Nucleus accumbens (tissue), 56 donors: Measurements from ENCODE around the gene SLK.
A peak's percentile ranks its signal among the peaks of the same experiment; 100 is the strongest.

ENCODE experiments used
- DNase-seq, 56 donors: peaks; one replicate each; lab custom pipeline; 2025; lab: John Stamatoyannopoulos, UW

Gene SLK

GRCh38 chr10:103939522-103939921, 27.4 kb upstream of the SLK start:
- DNase-seq = no peak

- no peak for DNase-seq
Observed at GRCh38 chr10:103941801-103942200, 25.1 kb upstream of the SLK start.

GRCh38 chr10:103942866-103943265, 24.1 kb upstream of the SLK start:
- DNase-seq = peak in 3 of 56 donors; percentile 1 to 17 (median 2)

DNA sequence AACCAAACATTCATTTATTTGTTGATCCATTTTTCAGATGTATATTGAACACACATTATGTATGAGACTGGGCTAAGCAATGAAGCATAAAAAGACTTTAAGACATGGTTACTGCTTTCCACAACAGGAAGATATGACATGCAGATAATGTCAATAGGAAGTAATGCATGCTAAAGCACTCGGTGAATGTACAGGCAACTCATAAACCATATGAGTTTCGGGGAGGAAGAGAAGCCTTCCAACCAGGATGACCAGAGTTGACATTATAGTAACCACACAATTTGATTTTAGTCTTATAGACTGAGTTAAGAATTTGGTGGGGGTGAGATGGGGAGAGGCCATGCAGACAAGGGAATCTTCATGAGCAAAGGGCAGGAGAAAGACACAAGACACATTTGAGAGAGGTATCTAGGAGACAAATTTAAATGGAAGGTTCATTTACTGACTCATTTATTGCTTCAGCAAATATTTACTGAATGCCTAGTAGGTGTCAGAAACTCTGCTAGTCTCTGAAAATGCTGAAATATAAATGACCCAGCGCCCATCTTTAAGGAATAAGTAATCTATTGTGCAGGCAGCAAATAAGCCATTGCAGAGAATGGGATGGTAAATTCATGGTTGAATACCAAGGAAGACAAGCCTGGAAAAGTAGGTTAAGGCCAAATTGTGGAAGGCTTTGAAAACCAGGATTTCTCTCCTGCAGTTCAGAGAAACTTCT, 19.0 kb upstream of the SLK start:
- DNase-seq = no peak

DNA sequence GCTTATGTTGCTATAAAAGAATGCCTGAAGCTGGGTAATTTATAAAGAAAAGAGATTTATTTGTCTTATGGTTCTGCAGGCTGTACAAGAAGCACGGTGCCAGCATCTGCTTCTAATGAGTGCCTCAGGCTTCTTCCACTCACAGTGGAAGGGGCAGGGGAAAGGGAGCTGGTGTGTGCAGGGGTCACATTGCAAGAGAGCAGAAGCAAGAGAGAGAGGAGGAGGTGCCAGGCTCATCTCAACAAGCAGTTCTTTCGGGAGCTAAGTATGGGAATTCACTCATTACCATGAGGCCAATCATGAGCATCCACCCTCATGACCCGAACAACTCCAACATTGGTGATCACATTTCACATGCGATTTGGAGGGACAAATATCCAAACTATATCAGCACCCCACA, 17.2 kb upstream of the SLK start:
- DNase-seq = no peak

DNA sequence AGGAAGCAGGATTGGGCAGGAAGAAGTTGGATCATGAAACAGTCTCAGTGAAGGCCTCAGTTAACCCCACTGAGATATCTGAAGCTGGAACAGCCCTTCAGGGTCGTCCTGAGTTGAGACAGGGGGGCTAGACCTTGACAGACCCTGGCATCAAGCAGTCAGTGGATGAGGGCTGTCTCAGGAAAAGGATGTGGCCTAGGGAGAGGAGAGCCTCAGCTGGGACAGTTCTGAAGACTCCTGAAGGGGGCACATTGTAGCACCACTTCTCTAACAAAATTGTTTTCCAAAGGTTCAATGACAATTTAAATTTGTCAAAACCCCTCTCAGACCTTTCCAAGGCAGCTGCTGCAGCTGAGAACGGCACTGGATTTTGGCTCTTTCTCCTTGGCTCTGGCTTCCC, 15.8 kb upstream of the SLK start:
- DNase-seq = no peak

- DNase-seq = no peak
Observed at GRCh38 chr10:103951942-103952341, 15.0 kb upstream of the SLK start.

DNA sequence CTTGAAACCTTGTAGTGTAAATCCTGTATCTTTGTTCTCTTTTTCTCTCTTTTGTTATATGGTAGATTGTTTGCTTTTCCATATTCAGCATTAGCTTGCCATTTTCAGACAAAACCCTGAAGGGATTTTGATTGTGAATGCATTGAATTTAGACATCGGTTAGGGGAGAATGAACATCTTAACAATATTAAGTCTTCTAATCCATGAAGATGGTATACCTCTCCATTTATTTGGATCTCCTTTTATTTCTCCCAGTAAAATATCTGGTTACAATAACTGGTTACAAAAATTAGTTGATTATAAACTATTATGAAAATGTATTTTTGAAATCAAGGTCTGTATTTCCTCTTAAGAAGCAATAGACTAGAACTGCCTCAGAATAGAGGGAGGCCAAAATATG, 12.4 kb upstream of the SLK start:
- no peak for DNase-seq

- DNase-seq = no peak
Observed at GRCh38 chr10:103958996-103959395, 7.9 kb upstream of the SLK start.

DNA sequence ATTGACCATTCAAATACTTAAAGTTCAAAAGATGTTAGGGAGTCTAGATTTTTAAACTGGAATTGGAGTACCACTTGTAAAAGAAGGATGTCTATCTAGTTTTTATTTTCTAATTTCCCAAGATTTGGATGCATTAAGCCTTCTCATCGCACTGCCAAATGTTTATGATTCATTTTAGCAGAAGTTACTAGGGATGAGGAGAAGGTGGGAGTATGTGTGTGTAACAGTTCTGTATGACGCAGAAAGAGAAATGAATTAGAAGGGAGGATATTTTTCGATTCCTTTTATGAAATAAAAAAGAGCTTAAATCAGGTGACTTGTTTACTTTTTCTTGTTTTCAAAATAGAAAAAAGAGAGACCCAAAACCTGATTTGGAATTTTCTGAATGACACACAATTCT, 6.8 kb upstream of the SLK start:
- DNase-seq = no peak

DNA sequence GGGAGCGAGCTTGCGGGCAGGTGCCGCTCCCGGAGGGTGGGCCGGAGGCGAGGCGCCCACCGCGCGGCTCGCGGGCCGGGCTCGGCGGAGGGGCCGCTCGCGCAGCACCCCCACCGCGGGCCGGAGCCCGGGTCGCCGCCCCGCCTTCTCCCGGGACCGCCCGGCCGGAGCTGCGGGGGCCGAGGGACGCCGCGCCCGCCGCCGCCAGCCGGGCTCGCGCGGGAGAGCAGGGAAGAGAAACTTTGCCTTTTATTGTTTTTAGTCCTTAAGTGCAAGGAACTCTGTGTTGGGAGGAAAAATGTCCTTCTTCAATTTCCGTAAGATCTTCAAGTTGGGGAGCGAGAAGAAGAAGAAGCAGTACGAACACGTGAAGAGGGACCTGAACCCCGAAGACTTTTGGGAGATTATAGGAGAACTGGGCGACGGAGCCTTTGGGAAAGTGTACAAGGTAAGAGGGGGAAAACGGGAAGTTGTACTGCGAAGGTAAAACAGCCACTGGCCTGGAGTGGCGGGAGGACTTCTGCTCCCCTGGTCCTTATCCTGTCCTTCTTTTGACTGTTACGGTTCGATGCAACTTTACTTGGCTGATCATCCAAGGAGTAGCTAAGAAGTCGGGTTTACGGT, 620 bp downstream of the SLK start:
- DNase-seq = peak in 10 of 56 donors; percentile 24 to 63 (median 51)

GRCh38 chr10:103968441-103969391, 1.8 kb downstream of the SLK start:
- no peak for DNase-seq

- DNase-seq = no peak
Observed at GRCh38 chr10:103969436-103969835, 2.5 kb downstream of the SLK start.

- DNase-seq = no peak
Observed at GRCh38 chr10:103969857-103970627, 3.1 kb downstream of the SLK start.

- no peak for DNase-seq
Observed at GRCh38 chr10:103975169-103975568, 8.2 kb downstream of the SLK start.

DNA sequence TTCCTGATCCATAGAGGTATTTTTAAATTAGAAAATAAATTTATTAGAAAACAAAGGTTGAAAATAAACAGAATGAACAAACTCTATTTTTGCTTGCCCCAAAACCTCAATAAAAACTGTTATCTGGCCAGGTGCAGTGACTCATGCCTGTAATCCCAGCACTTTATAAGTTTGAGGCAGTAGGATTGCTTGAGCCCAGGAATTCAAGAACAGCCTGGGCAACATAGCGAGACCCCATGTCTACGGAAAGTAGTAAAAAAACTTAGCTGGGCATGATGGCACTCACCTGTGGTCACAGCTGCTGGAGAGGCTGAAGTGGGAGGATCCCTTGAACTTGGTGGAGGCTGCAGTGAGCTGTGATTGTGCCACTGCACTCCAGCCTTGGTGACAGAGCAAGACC, 10.3 kb downstream of the SLK start:
- no peak for DNase-seq

DNA sequence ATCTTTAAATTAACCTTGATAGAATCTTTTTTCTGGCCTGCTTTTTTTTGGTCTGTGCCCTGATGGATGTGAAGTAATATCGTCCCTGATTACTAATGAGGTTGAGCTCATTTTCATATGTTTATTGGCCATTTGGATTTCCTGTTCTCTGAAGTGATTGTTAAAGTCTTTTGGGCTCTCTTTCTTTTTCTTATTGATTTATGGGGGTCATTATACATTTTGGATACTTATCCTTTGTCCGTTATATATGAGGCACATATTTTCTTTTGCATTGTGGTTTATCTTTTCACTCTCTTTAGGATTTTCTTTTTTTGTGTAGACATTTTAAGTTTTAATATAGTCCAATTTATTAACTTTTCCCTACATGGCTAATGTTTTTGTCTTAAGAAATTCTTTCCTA, 12.6 kb downstream of the SLK start:
- DNase-seq = no peak

GRCh38 chr10:103980288-103980906, 13.5 kb downstream of the SLK start:
- DNase-seq = no peak

DNA sequence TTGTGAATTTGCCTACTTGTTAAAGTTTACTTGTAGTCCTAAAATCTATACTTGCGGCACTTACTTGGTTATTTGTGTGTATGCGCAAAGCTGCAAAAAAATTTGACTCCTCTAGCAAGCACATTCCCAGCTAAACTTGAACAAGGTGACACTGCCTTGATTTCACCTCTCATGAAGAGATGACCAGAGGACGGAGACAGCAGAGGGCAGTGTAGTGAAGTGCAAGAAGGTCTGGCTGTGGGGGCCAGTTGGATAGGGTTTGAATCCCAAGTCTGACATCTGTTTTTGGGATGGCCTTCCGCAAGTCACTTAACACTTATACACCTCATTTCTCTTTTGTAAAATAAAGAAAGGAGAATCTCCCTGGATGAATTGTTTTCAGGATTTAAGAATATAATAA, 15.7 kb downstream of the SLK start:
- DNase-seq = peak in 15 of 56 donors; percentile 6 to 41 (median 22)

GRCh38 chr10:103983367-103983911, 16.5 kb downstream of the SLK start:
- DNase-seq = no peak
